Calu3 (cell line): Measurements from ENCODE around the gene BAD. TPM values are rescaled to one million over a fixed set of nuclear protein-coding genes. Genes with fewer than 3 reads are reported as not detected.
"Not testable (repeated sequence)": the region's sequence is repeated elsewhere in the genome, so short reads cannot be mapped to it uniquely, and the experiment has no call there.

Experiments used
- BruUV-seq: library from RNA; stranded (reverse); fragments of 400-500 nt; replicated peaks from 2 replicates; lab custom pipeline; 2021; lab: Mats Ljungman, UMichigan
- CTCF ChIA-PET: fragments of 300-600 bp; sonication (Branson Sonifier 250); formaldehyde crosslinking; loops from one replicate; lab custom pipeline; 2022; ENCODE audit warnings: antibody characterized with exemption; lab: Charles Lee
- DNase-seq: peaks from one replicate; pipeline ENCODE4 v3.0.0; 2022
- H3K27ac Mint-ChIP-seq: one replicate; pipeline ENCODE4 v1.8.0; 2022; ENCODE audit warnings: mixed read lengths; ENCODE audit not compliant: unreplicated experiment
- H3K27me3 Mint-ChIP-seq: one replicate; pipeline ENCODE4 v1.8.0; 2022; ENCODE audit warnings: mixed read lengths; ENCODE audit not compliant: unreplicated experiment
- H3K36me3 Mint-ChIP-seq: one replicate; pipeline ENCODE4 v1.8.0; 2022; ENCODE audit warnings: mild to moderate bottlenecking, moderate library complexity, mixed read lengths; ENCODE audit not compliant: insufficient read depth, unreplicated experiment
- H3K4me1 Mint-ChIP-seq: one replicate; pipeline ENCODE4 v1.8.0; 2022; ENCODE audit warnings: mild to moderate bottlenecking, low read depth, mixed read lengths; ENCODE audit not compliant: unreplicated experiment
- H3K4me3 Mint-ChIP-seq: one replicate; pipeline ENCODE4 v1.8.0; 2022; ENCODE audit warnings: mild to moderate bottlenecking, low read depth, moderate library complexity, mixed read lengths; ENCODE audit not compliant: unreplicated experiment
- H3K9me3 Mint-ChIP-seq: one replicate; pipeline ENCODE4 v1.8.0; 2022; ENCODE audit warnings: low read depth, mixed read lengths; ENCODE audit not compliant: unreplicated experiment
- CTCF ChIP-seq: fragments of 200-600 bp; IDR thresholded peaks from one replicate; pipeline ENCODE4 v1.8.0; 2022; ENCODE audit warnings: antibody characterized with exemption; ENCODE audit not compliant: unreplicated experiment
- intact Hi-C: fragments of 100-400 bp; cut with micrococcal nuclease; formaldehyde crosslinking; loops from one replicate; pipeline ENCODE4 v1.10.0; 2022; ENCODE audit not compliant: unreplicated experiment
- total RNA-seq: library from RNA; stranded (reverse); gene quantifications from 2 replicates; pipeline ENCODE4 v1.2.3, GENCODE V29; 2022

The BAD gene
- total RNA-seq, 1 experiment from 2014 or later = 30.2 TPM

GRCh38 chr11:64330888-64331287, 46.4 kb upstream of the BAD start:
- Mint-ChIP-seq H3K36me3 (peaks cover 8% of the 10 kb centered on the region), H3K4me3 (no peak overlapping the region), H3K9me3 (peaks cover 3% of the 10 kb centered on the region), H3K4me1 (peaks cover 24% of the 10 kb centered on the region), H3K27me3 (no peaks in the 10 kb centered on the region), H3K27ac (no peak overlapping the region)
- no TSS peak for BruUV-seq
- CTCF ChIA-PET = interaction anchor here (1.0 to 2.8 kb wide), 4 partner anchors 13 to 47 kb away, joined by 4 to 58 read pairs (median 14); partner anchors contain the start of genes BAD, PRDX5 and TRMT112
- TF ChIP-seq CTCF = no peak
- intact Hi-C loops = no loop called here
- DNase-seq = no peak

GRCh38 chr11:64327993-64328392, 43.5 kb upstream of the BAD start:
- H3K9me3 Mint-ChIP-seq = peaks cover 3% of the 10 kb centered on the region
- no peak for DNase-seq
- BruUV-seq = no TSS peak
- no peak for TF ChIP-seq CTCF
- CTCF ChIA-PET = interaction anchor here (2.2 kb wide), 1 partner anchor 27 kb away, joined by 5 read pairs; no protein-coding TSS in a partner anchor
- intact Hi-C loops = no loop called here
- no peak overlapping the region for H3K27ac Mint-ChIP-seq
- H3K27me3 Mint-ChIP-seq = no peaks in the 10 kb centered on the region
- peaks cover 10% of the 10 kb centered on the region for H3K36me3 Mint-ChIP-seq
- H3K4me1 Mint-ChIP-seq = peaks cover 11% of the 10 kb centered on the region
- no peak overlapping the region for H3K4me3 Mint-ChIP-seq

GRCh38 chr11:64327375-64327774, 42.9 kb upstream of the BAD start:
- no TSS peak for BruUV-seq
- peaks cover 11% of the 10 kb centered on the region for H3K4me1 Mint-ChIP-seq

GRCh38 chr11:64324692-64325469, 40.4 kb upstream of the BAD start:
- DNase-seq = no peak
- Mint-ChIP-seq H3K4me1 (peaks cover 15% of the 10 kb centered on the region), H3K27ac (no peak overlapping the region), H3K27me3 (no peaks in the 10 kb centered on the region), H3K36me3 (peaks cover 29% of the 10 kb centered on the region), H3K9me3 (peaks cover 3% of the 10 kb centered on the region), H3K4me3 (no peak overlapping the region)
- CTCF ChIA-PET = no interaction called here
- intact Hi-C loops = no loop called here
- TF ChIP-seq CTCF = no peak
- no TSS peak for BruUV-seq

More at GRCh38 chr11:64327375-64327774, 42.9 kb upstream of the BAD start:
- CTCF ChIA-PET = interaction anchor here (2.2 kb wide), 1 partner anchor 28 kb away, joined by 5 read pairs; no protein-coding TSS in a partner anchor
- Mint-ChIP-seq H3K27me3 (no peaks in the 10 kb centered on the region), H3K36me3 (peaks cover 10% of the 10 kb centered on the region), H3K9me3 (peaks cover 3% of the 10 kb centered on the region), H3K4me3 (no peak overlapping the region), H3K27ac (no peak overlapping the region)
- intact Hi-C loops = no loop called here
- TF ChIP-seq CTCF = no peak
- DNase-seq = no peak

- H3K9me3 Mint-ChIP-seq, intact Hi-C loops, H3K4me3 Mint-ChIP-seq, H3K27ac Mint-ChIP-seq, DNase-seq, BruUV-seq, CTCF ChIA-PET, H3K27me3 Mint-ChIP-seq: not testable (repeated sequence)
- Mint-ChIP-seq H3K36me3 (peaks cover 38% of the 10 kb centered on the region), H3K4me1 (peaks cover 23% of the 10 kb centered on the region)
These were observed 39.5 kb upstream of the BAD start for GRCh38 chr11:64323984-64324383.
